HG02798 (cell line): ENCODE data around the gene TBC1D9.
"Not testable (repeated sequence)": the region's sequence is repeated elsewhere in the genome, so short reads cannot be mapped to it uniquely, and the experiment has no call there.

Source experiments
- ATAC-seq: cut with Tn5 transposase; IDR thresholded peaks from one replicate; pipeline ENCODE4 v1.9.1; 2021; ENCODE audit warnings: mild to moderate bottlenecking; ENCODE audit not compliant: unreplicated experiment, poor library complexity

Gene TBC1D9

GRCh38 chr4:140756319-140757231 lies at the start of gene TBC1D9:
TBC1D9 (minus strand) TSS chr4:140756385; CDS start chr4:140756045, 340 bp downstream.
- ATAC-seq: peak; percentile 39

GRCh38 chr4:140805293-140805692 lies 49.1 kb upstream of the TBC1D9 start:
- ATAC-seq: no peak

- ATAC-seq: no peak
Observed at GRCh38 chr4:140802591-140802990, 46.4 kb upstream of the TBC1D9 start.

DNA sequence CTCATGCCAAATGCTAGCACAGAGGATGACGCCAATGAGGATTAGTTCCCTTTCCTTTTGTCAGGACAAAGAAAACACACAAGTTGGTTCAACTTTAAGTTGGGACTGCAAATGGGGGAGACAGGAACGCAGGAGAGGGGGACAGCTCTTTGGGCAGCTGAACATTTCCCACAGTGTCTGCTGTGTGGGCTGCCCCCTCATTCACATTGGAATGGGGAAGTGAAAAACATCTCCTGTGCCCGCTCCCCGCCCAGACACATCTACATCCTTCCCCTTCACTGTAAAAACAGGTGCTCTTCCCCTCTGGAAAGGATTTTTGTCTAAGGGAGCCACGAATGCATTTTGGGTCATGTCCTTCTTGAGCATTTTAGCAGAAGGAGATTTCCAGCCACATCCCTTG lies 44.5 kb upstream of the TBC1D9 start:
- ATAC-seq: no peak

GRCh38 chr4:140799686-140800225 lies 43.6 kb upstream of the TBC1D9 start:
- ATAC-seq: no peak

GRCh38 chr4:140793291-140793690 lies 37.1 kb upstream of the TBC1D9 start:
- ATAC-seq: no peak

DNA sequence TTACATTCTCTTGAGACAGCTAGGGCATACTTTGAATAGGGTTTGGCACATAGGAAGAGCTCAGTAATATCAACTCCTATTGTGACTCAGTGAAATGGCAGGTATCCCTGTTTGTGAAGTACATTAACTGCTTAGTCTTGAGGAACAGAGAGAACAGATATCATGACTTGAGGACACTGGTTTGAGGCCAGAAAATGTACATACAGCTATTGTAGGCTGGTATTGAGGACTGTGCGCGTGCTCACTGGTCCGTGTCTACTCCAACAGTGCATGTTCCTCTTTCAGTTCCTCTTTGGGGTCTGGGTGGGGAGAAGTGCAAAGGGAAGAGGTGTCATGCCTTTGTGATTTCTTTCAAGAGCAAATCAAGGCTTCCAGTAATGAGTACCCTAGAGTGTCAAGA lies 34.6 kb upstream of the TBC1D9 start:
- peak; percentile 89 for ATAC-seq

DNA sequence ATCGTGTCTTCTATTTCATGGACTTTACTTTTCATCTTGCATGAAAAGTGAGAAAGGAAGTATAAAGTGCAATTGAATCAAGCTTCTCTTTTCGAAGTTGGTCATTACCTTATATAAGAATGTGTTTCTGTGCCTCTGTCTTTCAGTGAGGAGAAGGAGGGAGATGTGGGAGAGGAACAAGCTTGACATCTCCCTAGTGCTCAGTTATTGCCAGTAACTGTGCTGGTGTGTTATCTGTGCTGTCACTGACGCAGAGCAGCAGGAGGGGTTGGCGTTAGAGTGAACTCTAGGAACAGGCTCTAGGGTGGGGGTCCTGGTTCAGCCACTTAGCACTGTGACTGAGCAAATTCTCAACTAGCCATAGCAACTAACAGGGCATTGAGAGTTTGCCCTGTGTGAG lies 34.0 kb upstream of the TBC1D9 start:
- ATAC-seq: no peak

- ATAC-seq: no peak
Observed at GRCh38 chr4:140789759-140790158, 33.6 kb upstream of the TBC1D9 start.

- ATAC-seq: not testable (repeated sequence)
Observed at GRCh38 chr4:140782787-140783186, 26.6 kb upstream of the TBC1D9 start.

DNA sequence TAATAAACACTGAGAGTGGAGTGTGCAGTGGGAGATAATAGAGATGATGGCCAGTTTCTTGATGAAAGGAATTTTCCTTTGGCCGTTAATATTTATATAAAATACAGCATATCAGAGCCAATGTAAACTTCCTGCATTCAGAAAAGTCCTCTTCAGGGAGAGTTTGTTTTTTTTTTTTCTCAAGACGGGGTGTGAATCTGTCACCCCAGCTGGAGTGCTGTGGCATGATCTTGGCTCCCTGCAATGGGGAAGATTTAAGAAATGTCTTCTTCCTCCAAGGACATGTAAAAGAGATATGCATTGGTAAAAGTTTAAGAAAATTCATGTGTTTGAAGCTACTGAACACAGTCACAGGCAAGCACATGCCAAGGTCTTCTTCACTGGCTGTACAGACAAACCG lies 25.4 kb upstream of the TBC1D9 start:
- no peak for ATAC-seq

DNA sequence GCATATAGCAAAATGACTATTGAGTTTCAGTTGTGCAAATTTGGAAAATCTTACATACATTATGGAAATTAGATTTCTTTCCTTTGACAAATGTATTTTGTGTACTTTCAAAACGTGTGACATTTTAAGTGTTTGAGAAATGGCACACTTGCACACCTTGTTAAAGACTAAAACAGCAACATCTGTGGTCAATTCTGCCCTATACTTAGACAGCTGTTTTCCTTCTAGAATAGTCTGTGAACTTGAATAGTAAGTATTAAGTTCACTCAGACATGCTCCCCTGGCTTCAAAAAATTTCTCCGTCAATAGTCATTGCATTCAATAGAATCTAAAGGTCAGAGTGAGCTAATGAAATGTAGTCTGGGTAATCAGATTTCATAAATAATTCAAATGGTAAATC lies 21.7 kb upstream of the TBC1D9 start:
- ATAC-seq: no peak

DNA sequence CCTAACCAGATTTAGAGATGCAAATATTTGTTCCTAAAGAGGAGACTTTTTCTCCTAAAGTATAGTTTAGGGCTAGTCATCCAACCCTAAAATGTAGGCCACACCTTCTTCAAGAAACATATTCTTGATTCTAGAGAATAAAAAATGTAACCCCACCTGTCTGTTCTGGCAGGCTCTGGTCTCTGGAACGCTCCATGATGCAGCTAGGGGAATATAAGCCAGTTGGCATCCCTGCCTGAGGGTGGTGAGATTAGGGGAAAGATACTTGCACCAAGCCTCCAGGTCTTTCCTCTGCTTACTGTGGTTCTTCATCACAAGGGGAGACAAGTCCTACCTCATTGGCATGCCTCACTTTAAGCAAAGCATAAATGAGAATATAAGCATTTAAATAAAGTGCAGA lies 21.2 kb upstream of the TBC1D9 start:
- no peak for ATAC-seq

GRCh38 chr4:140776556-140776955 lies 20.4 kb upstream of the TBC1D9 start:
- ATAC-seq: no peak

DNA sequence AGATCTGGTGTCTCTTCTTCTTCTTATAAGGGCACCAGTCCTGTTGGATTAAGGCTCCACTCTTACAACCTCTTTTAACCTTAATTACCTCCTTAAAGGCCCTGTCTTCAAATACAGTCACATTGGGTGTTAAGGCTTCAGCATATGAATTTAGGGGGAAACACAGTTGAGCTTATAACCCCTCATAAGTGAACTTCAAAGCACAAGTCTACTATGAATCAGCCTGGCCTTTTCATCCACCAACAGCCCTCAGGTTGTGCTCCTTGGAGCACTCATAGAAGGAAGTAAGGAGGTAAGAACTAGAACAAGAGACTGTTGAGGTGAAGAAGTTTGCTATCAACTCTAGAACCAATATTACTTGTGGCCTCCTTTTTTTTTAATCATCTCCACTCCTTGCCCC lies 18.8 kb upstream of the TBC1D9 start:
- ATAC-seq: no peak

- no peak for ATAC-seq
Observed at GRCh38 chr4:140774510-140774909, 18.3 kb upstream of the TBC1D9 start.

DNA sequence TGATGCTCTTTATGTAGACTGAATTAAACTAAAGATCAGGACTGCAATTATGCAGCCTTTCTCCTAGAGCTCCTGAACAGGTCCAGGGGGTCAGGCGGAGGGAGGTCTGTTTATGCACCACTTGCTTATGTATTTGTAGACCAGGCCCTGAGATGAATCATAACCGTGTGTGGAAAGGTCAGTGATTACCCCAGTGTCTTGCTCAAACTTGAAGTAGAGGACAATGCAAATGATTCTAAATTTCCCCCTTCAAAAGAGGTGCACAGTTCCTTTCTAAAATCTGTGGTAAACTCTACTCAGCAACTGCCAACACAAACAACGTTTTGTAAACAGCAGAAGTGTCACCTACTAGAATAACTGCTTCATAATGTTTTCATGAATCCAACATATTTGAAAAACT lies 13.0 kb upstream of the TBC1D9 start:
- ATAC-seq: no peak

GRCh38 chr4:140764785-140765392 lies 8.7 kb upstream of the TBC1D9 start:
- ATAC-seq: no peak

- ATAC-seq: no peak
Observed at GRCh38 chr4:140762202-140762601, 6.0 kb upstream of the TBC1D9 start.

GRCh38 chr4:140757232-140757630 lies 1.0 kb upstream of the TBC1D9 start:
- no peak for ATAC-seq

- ATAC-seq: peak; percentile 64
Observed at GRCh38 chr4:140755774-140756318, 339 bp downstream of the TBC1D9 start.
